Posterior vena cava (tissue), 2 donors: ENCODE results near the gene SPEM3. TPM values are rescaled to one million over a fixed set of nuclear protein-coding genes. Genes with fewer than 3 reads are reported as not detected.

Experiments
- DNase-seq: peaks from one replicate; pipeline ENCODE4 v3.0.0-alpha.2; 2020; ENCODE audit warnings: low spot score
- intact Hi-C, 2 donors: fragments of 100-400 bp; cut with DNase I; formaldehyde crosslinking; loops; one replicate each; pipeline versions ENCODE4 v1.14.1 to v1.14.2; 2022 to 2023
- total RNA-seq, 2 donors: library from RNA; stranded (reverse); fragmentation: NEBNext Ultra II Directional; extraction: Animal tissue kit (Norgen Biotek cat#: 25700); gene quantifications; one replicate each; pipeline ENCODE4 v1.2.1, GENCODE V29; 2021
- donor health status: DM: yes; HTN: yes; CAD: no.
- donor health status: DM: yes; HTN: yes; CAD: no.

The SPEM3 gene
- total RNA-seq, 2 donors from 2014 or later = not detected

GRCh38 chr17:7417056-7417655 is 11.5 kb upstream of the SPEM3 start:
- DNase-seq = peak; percentile 76
- intact Hi-C loops = no loop called here

- DNase-seq = peak; percentile 75
- intact Hi-C loops = no loop called here
These were observed 10.0 kb upstream of the SPEM3 start for GRCh38 chr17:7418472-7419152.

GRCh38 chr17:7419819-7420610 is 8.6 kb upstream of the SPEM3 start, which contains the start of gene SPEM1:
Gene SPEM1, plus strand, starts transcription at chr17:7420324. Its CDS starts 61 bp downstream, at chr17:7420385.
- DNase-seq = peak; percentile 60
- intact Hi-C loops = no loop called here

GRCh38 chr17:7421186-7421585 is 7.5 kb upstream of the SPEM3 start:
- peak; percentile 57 for DNase-seq
- intact Hi-C loops = no loop called here

- intact Hi-C loops = no loop called here
- DNase-seq = no peak
These were observed 5.0 kb upstream of the SPEM3 start for GRCh38 chr17:7423679-7424078.

GRCh38 chr17:7425316-7425715 is 3.3 kb upstream of the SPEM3 start, which contains the start of gene SPEM2:
Gene SPEM2, plus strand, starts transcription at chr17:7425616. Its CDS starts 73 bp downstream, at chr17:7425689.
- intact Hi-C loops = no loop called here
- DNase-seq = no peak

- intact Hi-C loops = no loop called here
- peak; percentile 78 for DNase-seq
These were observed 2.9 kb upstream of the SPEM3 start for GRCh38 chr17:7425756-7426155.

GRCh38 chr17:7426203-7426863 is 2.3 kb upstream of the SPEM3 start:
- DNase-seq = peak; percentile 61
- intact Hi-C loops = no loop called here

GRCh38 chr17:7426896-7427489 is 1.7 kb upstream of the SPEM3 start:
- DNase-seq = peak; percentile 58
- intact Hi-C loops = no loop called here

GRCh38 chr17:7427549-7427948 is 1.1 kb upstream of the SPEM3 start:
- DNase-seq = peak; percentile 32
- intact Hi-C loops = no loop called here

GRCh38 chr17:7429722-7430121 is 1.1 kb downstream of the SPEM3 start:
- intact Hi-C loops = loop anchor here in 1 of 2 donors (10.0 kb wide), 2 partner anchors 75 to 135 kb away; partner anchors contain the start of genes KCTD11, SENP3 and TMEM95
- no peak for DNase-seq

GRCh38 chr17:7431231-7431630 is 2.6 kb downstream of the SPEM3 start:
- intact Hi-C loops = loop anchor here in 1 of 2 donors (10.0 kb wide), 2 partner anchors 76 to 134 kb away; partner anchors contain the start of genes KCTD11, SENP3 and TMEM95

GRCh38 chr17:7432296-7432695 is 3.6 kb downstream of the SPEM3 start:
- DNase-seq = no peak
- intact Hi-C loops = loop anchor here in 1 of 2 donors (10.0 kb wide), 2 partner anchors 77 to 133 kb away; partner anchors contain the start of genes KCTD11, SENP3 and TMEM95

More at GRCh38 chr17:7431231-7431630, 2.6 kb downstream of the SPEM3 start:
- DNase-seq = no peak

- intact Hi-C loops = loop anchor here (5.0 to 10.0 kb wide), 3 partner anchors 51 to 129 kb away; partner anchors contain the start of genes KCTD11 (in 1 of the 2), SENP3 (in 1 of the 2) and TMEM95 (in 1 of the 2)
- no peak for DNase-seq
These were observed 7.3 kb downstream of the SPEM3 start for GRCh38 chr17:7435676-7436555.

GRCh38 chr17:7436556-7437368 is 8.1 kb downstream of the SPEM3 start:
- DNase-seq = peak; percentile 93
- intact Hi-C loops = loop anchor here (5.0 to 10.0 kb wide), 3 partner anchors 51 to 128 kb away; partner anchors contain the start of genes KCTD11 (in 1 of the 2), SENP3 (in 1 of the 2) and TMEM95 (in 1 of the 2)

- intact Hi-C loops = loop anchor here (5.0 to 10.0 kb wide), 3 partner anchors 50 to 127 kb away; partner anchors contain the start of genes KCTD11 (in 1 of the 2), SENP3 (in 1 of the 2) and TMEM95 (in 1 of the 2)
- DNase-seq = no peak
These were observed 8.8 kb downstream of the SPEM3 start for GRCh38 chr17:7437369-7437863.
